ENCODE data around the gene GCLC. TPM values are rescaled to one million over a fixed set of nuclear protein-coding genes. Genes with fewer than 3 reads are reported as not detected.
A peak's percentile ranks its signal among the peaks of the same experiment; 100 is the strongest.

The GCLC gene
- polyA plus RNA-seq = 25.6 TPM

- H3K27me3 Mint-ChIP-seq = no peaks in the 10 kb centered on the region
- H3K27ac Mint-ChIP-seq = peak within 1 kb of the TSS; percentile 77 to 95 (median 92)
- peaks cover 37 to 49% (median 43%) of the 10 kb centered on the region in 3 donors for H3K4me1 Mint-ChIP-seq
- peak within 1 kb of the TSS; percentile 83 to 94 (median 92) for H3K4me3 Mint-ChIP-seq
- no peaks in the 10 kb centered on the region for H3K9me3 Mint-ChIP-seq
- no peaks in the 10 kb centered on the region for H3K36me3 Mint-ChIP-seq
These were observed at the start of gene GCLC for GRCh38 chr6:53544470-53545308. Gene GCLC (minus strand): TSS chr6:53545101. CDS start chr6:53544645, 456 bp downstream.

GRCh38 chr6:53594596-53594995, 49.7 kb upstream of the GCLC start:
- H3K4me1 Mint-ChIP-seq = no peaks in the 10 kb centered on the region
- H3K36me3 Mint-ChIP-seq = peaks cover 2% of the 10 kb centered on the region
- no peak overlapping the region for H3K4me3 Mint-ChIP-seq
- peaks cover 3% of the 10 kb centered on the region for H3K27me3 Mint-ChIP-seq
- H3K27ac Mint-ChIP-seq = no peak overlapping the region
- peaks cover 0 to 3% (median 0%) of the 10 kb centered on the region in 3 donors for H3K9me3 Mint-ChIP-seq

GRCh38 chr6:53593001-53593488, 48.1 kb upstream of the GCLC start:
- Mint-ChIP-seq H3K9me3 (peaks cover 0 to 3% (median 0%) of the 10 kb centered on the region in 3 donors), H3K27me3 (peaks cover 5% of the 10 kb centered on the region), H3K4me1 (peaks cover 3 to 11% (median 9%) of the 10 kb centered on the region in 3 donors), H3K27ac (no peak overlapping the region), H3K36me3 (peaks cover 2% of the 10 kb centered on the region), H3K4me3 (no peak overlapping the region)

- Mint-ChIP-seq H3K27me3 (peaks cover 5% of the 10 kb centered on the region), H3K36me3 (peaks cover 2% of the 10 kb centered on the region), H3K27ac (no peak overlapping the region), H3K9me3 (peaks cover 0 to 3% (median 0%) of the 10 kb centered on the region in 3 donors), H3K4me3 (no peak overlapping the region), H3K4me1 (peaks cover 4 to 13% (median 11%) of the 10 kb centered on the region in 3 donors)
These were observed 47.0 kb upstream of the GCLC start for GRCh38 chr6:53591873-53592272.

- Mint-ChIP-seq H3K9me3 (no peaks in the 10 kb centered on the region), H3K4me1 (peaks cover 14 to 22% (median 17%) of the 10 kb centered on the region in 3 donors), H3K27me3 (peaks cover 5% of the 10 kb centered on the region), H3K4me3 (no peak overlapping the region), H3K36me3 (no peaks in the 10 kb centered on the region), H3K27ac (peak overlapping the region in 2 of 3 donors; percentile 7 to 12)
These were observed 44.1 kb upstream of the GCLC start for GRCh38 chr6:53588816-53589509.

- no peak overlapping the region for H3K27ac Mint-ChIP-seq
- H3K4me3 Mint-ChIP-seq = no peak overlapping the region
- no peaks in the 10 kb centered on the region for H3K36me3 Mint-ChIP-seq
- no peaks in the 10 kb centered on the region for H3K9me3 Mint-ChIP-seq
- H3K4me1 Mint-ChIP-seq = peaks cover 17 to 28% (median 25%) of the 10 kb centered on the region in 3 donors
- H3K27me3 Mint-ChIP-seq = peaks cover 5% of the 10 kb centered on the region
These were observed 42.4 kb upstream of the GCLC start for GRCh38 chr6:53587291-53587690.

- no peaks in the 10 kb centered on the region for H3K9me3 Mint-ChIP-seq
- H3K27me3 Mint-ChIP-seq = peaks cover 6% of the 10 kb centered on the region
- H3K4me1 Mint-ChIP-seq = peaks cover 23 to 36% (median 34%) of the 10 kb centered on the region in 3 donors
- H3K36me3 Mint-ChIP-seq = no peaks in the 10 kb centered on the region
- H3K27ac Mint-ChIP-seq = peak overlapping the region in 1 of 3 donors; percentile 35
- no peak overlapping the region for H3K4me3 Mint-ChIP-seq
These were observed 40.5 kb upstream of the GCLC start for GRCh38 chr6:53585208-53585900.

- no peak overlapping the region for H3K4me3 Mint-ChIP-seq
- no peaks in the 10 kb centered on the region for H3K9me3 Mint-ChIP-seq
- H3K4me1 Mint-ChIP-seq = peaks cover 23 to 36% (median 34%) of the 10 kb centered on the region in 3 donors
- no peaks in the 10 kb centered on the region for H3K36me3 Mint-ChIP-seq
- peaks cover 6% of the 10 kb centered on the region for H3K27me3 Mint-ChIP-seq
- no peak overlapping the region for H3K27ac Mint-ChIP-seq
These were observed 39.8 kb upstream of the GCLC start for GRCh38 chr6:53584726-53585125.

- H3K36me3 Mint-ChIP-seq = no peaks in the 10 kb centered on the region
- H3K27ac Mint-ChIP-seq = no peak overlapping the region
- peak overlapping the region in 1 of 4 donors; percentile 2 for H3K4me3 Mint-ChIP-seq
- H3K9me3 Mint-ChIP-seq = no peaks in the 10 kb centered on the region
- H3K4me1 Mint-ChIP-seq = peaks cover 21 to 27% (median 23%) of the 10 kb centered on the region in 3 donors
- H3K27me3 Mint-ChIP-seq = peaks cover 4% of the 10 kb centered on the region
These were observed 38.5 kb upstream of the GCLC start for GRCh38 chr6:53583451-53583850.

GRCh38 chr6:53582963-53583362, 38.1 kb upstream of the GCLC start:
- Mint-ChIP-seq H3K27me3 (peaks cover 4% of the 10 kb centered on the region), H3K4me3 (peak overlapping the region in 1 of 4 donors; percentile 2), H3K9me3 (no peaks in the 10 kb centered on the region), H3K36me3 (no peaks in the 10 kb centered on the region), H3K4me1 (peaks cover 21 to 27% (median 22%) of the 10 kb centered on the region in 3 donors), H3K27ac (no peak overlapping the region)

GRCh38 chr6:53581856-53582255, 37.0 kb upstream of the GCLC start:
- peaks cover 4% of the 10 kb centered on the region for H3K27me3 Mint-ChIP-seq
- no peaks in the 10 kb centered on the region for H3K9me3 Mint-ChIP-seq
- H3K27ac Mint-ChIP-seq = no peak overlapping the region
- H3K36me3 Mint-ChIP-seq = no peaks in the 10 kb centered on the region
- H3K4me1 Mint-ChIP-seq = peaks cover 19 to 23% (median 22%) of the 10 kb centered on the region in 3 donors
- peak overlapping the region in 2 of 4 donors; percentile 19 to 21 for H3K4me3 Mint-ChIP-seq

- Mint-ChIP-seq H3K36me3 (no peaks in the 10 kb centered on the region), H3K9me3 (no peaks in the 10 kb centered on the region), H3K4me3 (no peak overlapping the region), H3K27ac (peak overlapping the region in 1 of 3 donors; percentile 24), H3K4me1 (peaks cover 19 to 23% (median 22%) of the 10 kb centered on the region in 3 donors), H3K27me3 (peaks cover 4% of the 10 kb centered on the region)
These were observed 36.4 kb upstream of the GCLC start for GRCh38 chr6:53581173-53581773.

- H3K36me3 Mint-ChIP-seq = no peaks in the 10 kb centered on the region
- no peak overlapping the region for H3K4me3 Mint-ChIP-seq
- H3K9me3 Mint-ChIP-seq = no peaks in the 10 kb centered on the region
- peaks cover 9 to 17% (median 16%) of the 10 kb centered on the region in 3 donors for H3K4me1 Mint-ChIP-seq
- H3K27ac Mint-ChIP-seq = no peak overlapping the region
- peaks cover 4% of the 10 kb centered on the region for H3K27me3 Mint-ChIP-seq
These were observed 34.4 kb upstream of the GCLC start for GRCh38 chr6:53579338-53579737.

- peaks cover 9 to 17% (median 16%) of the 10 kb centered on the region in 3 donors for H3K4me1 Mint-ChIP-seq
- no peaks in the 10 kb centered on the region for H3K36me3 Mint-ChIP-seq
- no peaks in the 10 kb centered on the region for H3K9me3 Mint-ChIP-seq
- no peak overlapping the region for H3K4me3 Mint-ChIP-seq
- no peak overlapping the region for H3K27ac Mint-ChIP-seq
- H3K27me3 Mint-ChIP-seq = peaks cover 4% of the 10 kb centered on the region
These were observed 33.5 kb upstream of the GCLC start for GRCh38 chr6:53578371-53578770.
